IMR-90 (cell line): ENCODE data around the gene KLHL17. TPM values are rescaled to one million over a fixed set of nuclear protein-coding genes. Genes with fewer than 3 reads are reported as not detected.

Experiments used
- ATAC-seq: fragments of 200-7000 bp; cut with Tn5 transposase; 2 replicates; pipeline ENCODE4 v1.9.1; 2020; ENCODE audit warnings: low read depth, mild to moderate bottlenecking, moderate library complexity
- BruUV-seq: library from RNA; stranded (reverse); fragments of 400-500 nt; replicated peaks from 2 replicates; lab custom pipeline; 2021; lab: Mats Ljungman, UMichigan
- CTCF ChIA-PET: fragments of 300-600 bp; formaldehyde crosslinking; extraction: SDS; loops from one replicate; lab custom pipeline; 2021; ENCODE audit warnings: antibody characterized with exemption; lab: Yijun Ruan, JAX
- POLR2A ChIA-PET: fragments of 300-600 bp; sonication (Branson Sonifier 250); formaldehyde crosslinking; loops from one replicate; lab custom pipeline; 2022; ENCODE audit warnings: antibody characterized with exemption; ENCODE audit not compliant: unreplicated experiment; lab: Charles Lee
- DNase-seq: peaks from one replicate; pipeline ENCODE4 v3.0.0; 2013
- H2AFZ ChIP-seq: replicated peaks from 2 replicates; pipeline ENCODE3; 2013; ENCODE audit warnings: low read length, mild to moderate bottlenecking; ENCODE audit not compliant: poor library complexity
- H2AK5ac ChIP-seq: 2 replicates; pipeline ENCODE4 v1.6.1; 2013; ENCODE audit warnings: low read depth, low read length, inconsistent platforms
- H2AK9ac ChIP-seq: replicated peaks from 2 replicates; pipeline ENCODE3; 2013; ENCODE audit warnings: mild to moderate bottlenecking, low read depth, low read length, moderate library complexity; ENCODE audit not compliant: poor library complexity
- H2BK120ac ChIP-seq: 2 replicates; pipeline ENCODE4 v1.6.1; 2013; ENCODE audit warnings: low read depth, low read length, inconsistent platforms
- H2BK15ac ChIP-seq: 3 replicates; pipeline ENCODE4 v1.6.1; 2013; ENCODE audit warnings: low read depth, low read length, inconsistent platforms
- H2BK20ac ChIP-seq: 2 replicates; pipeline ENCODE4 v1.6.1; 2013; ENCODE audit warnings: low read depth, mild to moderate bottlenecking, inconsistent platforms, low read length, moderate library complexity
- H2BK5ac ChIP-seq: 2 replicates; pipeline ENCODE4 v1.6.1; 2013; ENCODE audit warnings: mild to moderate bottlenecking, low read depth, low read length, inconsistent platforms; ENCODE audit not compliant: poor library complexity, severe bottlenecking
- H3K14ac ChIP-seq: replicated peaks from 2 replicates; pipeline ENCODE4 v1.6.1; 2013; ENCODE audit warnings: low read depth, low read length, inconsistent platforms
- H3K18ac ChIP-seq: 2 replicates; pipeline ENCODE4 v1.6.1; 2013; ENCODE audit warnings: low read depth, low read length, control low read depth
- H3K23ac ChIP-seq: 2 replicates; pipeline ENCODE4 v1.6.1; 2013; ENCODE audit warnings: low read depth, low read length, inconsistent platforms
- H3K27ac ChIP-seq: 2 replicates; pipeline ENCODE4 v1.5.1; 2013; ENCODE audit warnings: mild to moderate bottlenecking, control low read depth, low read length; ENCODE audit not compliant: insufficient read depth
- H3K27me3 ChIP-seq: 2 replicates; pipeline ENCODE4 v1.6.1; 2013; ENCODE audit warnings: low read length; ENCODE audit not compliant: control insufficient read depth, insufficient read depth
- H3K36me3 ChIP-seq: 2 replicates; pipeline ENCODE4 v1.6.1; 2013; ENCODE audit warnings: low read length, mixed read lengths; ENCODE audit not compliant: control insufficient read depth, insufficient read depth
- H3K4ac ChIP-seq: 2 replicates; pipeline ENCODE4 v1.6.1; 2013; ENCODE audit warnings: low read depth, low read length, inconsistent platforms
- H3K4me1 ChIP-seq: 2 replicates; pipeline ENCODE4 v1.6.1; 2013; ENCODE audit warnings: low read length, mixed read lengths; ENCODE audit not compliant: control insufficient read depth, insufficient read depth
- H3K4me2 ChIP-seq: 2 replicates; pipeline ENCODE4 v1.6.1; 2013; ENCODE audit warnings: low read depth, mild to moderate bottlenecking, control low read depth, low read length, moderate library complexity
- H3K4me3 ChIP-seq: 2 replicates; pipeline ENCODE4 v1.5.1; 2013; ENCODE audit warnings: low read depth, mild to moderate bottlenecking, control low read depth, low read length, moderate library complexity; ENCODE audit not compliant: insufficient read depth
- H3K56ac ChIP-seq: 2 replicates; pipeline ENCODE4 v1.6.1; 2013; ENCODE audit warnings: low read length, inconsistent platforms; ENCODE audit not compliant: insufficient read depth; ENCODE audit errors: extremely low read depth
- H3K79me1 ChIP-seq, 2 experiments: 2 replicates each; pipeline ENCODE4 v1.6.1; 2013; ENCODE audit warnings: low read length in 2 of 2, inconsistent platforms in 1 of 2, low read depth in 1 of 2
- H3K9ac ChIP-seq: 2 replicates; pipeline ENCODE4 v1.6.1; 2013; ENCODE audit warnings: low read depth, low read length, control low read depth
- H3K9me1 ChIP-seq: 2 replicates; pipeline ENCODE4 v1.6.1; 2013; ENCODE audit warnings: low read length, inconsistent platforms; ENCODE audit not compliant: insufficient read depth
- H3K9me3 ChIP-seq: 2 replicates; pipeline ENCODE4 v1.6.1; 2013; ENCODE audit warnings: low read length; ENCODE audit not compliant: control insufficient read depth, insufficient read depth
- H4K20me1 ChIP-seq: 2 replicates; pipeline ENCODE4 v1.6.1; 2013; ENCODE audit warnings: low read length, inconsistent platforms; ENCODE audit not compliant: insufficient read depth
- H4K5ac ChIP-seq: 2 replicates; pipeline ENCODE4 v1.6.1; 2013; ENCODE audit warnings: mild to moderate bottlenecking, low read depth, low read length, control low read depth
- H4K8ac ChIP-seq, 2 experiments: 2 replicates each; pipeline ENCODE4 v1.6.1; 2013; ENCODE audit warnings: low read depth in 2 of 2, low read length in 2 of 2, control low read depth in 1 of 2, inconsistent platforms in 1 of 2
- H4K91ac ChIP-seq: 2 replicates; pipeline ENCODE4 v1.6.1; 2013; ENCODE audit warnings: low read depth, low read length, inconsistent platforms; ENCODE audit not compliant: insufficient read depth
- BHLHE40 ChIP-seq: fragments of 150-350 bp; IDR thresholded peaks from 2 replicates; pipeline ENCODE4 v1.6.1; 2016; ENCODE audit warnings: mild to moderate bottlenecking, low read depth, low read length
- CEBPB ChIP-seq: IDR thresholded peaks from 2 replicates; pipeline ENCODE4 v1.6.1; 2012; ENCODE audit warnings: low read depth, low read length, improper control_type of control experiment
- CHD1 ChIP-seq: IDR thresholded peaks from 2 replicates; pipeline ENCODE4 v1.6.1; 2012; ENCODE audit warnings: low read depth, low read length, improper control_type of control experiment
- FOS ChIP-seq: fragments of 150-350 bp; IDR thresholded peaks from 2 replicates; pipeline ENCODE4 v1.6.1; 2016; ENCODE audit warnings: low read depth, low read length
- MAFK ChIP-seq: IDR thresholded peaks from 2 replicates; pipeline ENCODE4 v1.6.1; 2012; ENCODE audit warnings: low read depth, low read length, improper control_type of control experiment
- MAZ ChIP-seq: IDR thresholded peaks from 2 replicates; pipeline ENCODE4 v1.6.1; 2012; ENCODE audit warnings: low read depth, mild to moderate bottlenecking, low read length, improper control_type of control experiment, moderate library complexity, borderline replicate concordance
- MXI1 ChIP-seq: IDR thresholded peaks from 2 replicates; pipeline ENCODE4 v1.6.1; 2012; ENCODE audit warnings: low read depth, mild to moderate bottlenecking, low read length, moderate library complexity, borderline replicate concordance
- NFE2L2 ChIP-seq: fragments of 150-350 bp; IDR thresholded peaks from 2 replicates; pipeline ENCODE4 v1.6.1; 2016; ENCODE audit warnings: low read depth, mild to moderate bottlenecking, low read length
- POLR2A ChIP-seq: IDR thresholded peaks from 2 replicates; pipeline ENCODE4 v1.6.1; 2012; ENCODE audit warnings: mild to moderate bottlenecking, low read depth, low read length
- RCOR1 ChIP-seq: IDR thresholded peaks from 2 replicates; pipeline ENCODE4 v1.6.1; 2012; ENCODE audit warnings: mild to moderate bottlenecking, low read length, improper control_type of control experiment; ENCODE audit not compliant: insufficient replicate concordance
- SMC3 ChIP-seq: fragments of 150-350 bp; IDR thresholded peaks from 2 replicates; pipeline ENCODE4 v1.6.1; 2016; ENCODE audit warnings: low read depth, mild to moderate bottlenecking, antibody characterized with exemption, low read length, moderate library complexity
- WGBS, 2 experiments: methylation state at CpG; one replicate each; pipeline versions ENCODE4 v1.1.5 to v1.1.7; 2013; ENCODE audit warnings: missing lambda C conversion rate in 2 of 2; ENCODE audit not compliant: insufficient read length in 1 of 2; ENCODE audit errors: extremely low coverage in 2 of 2; 5-methylcytosine and 5-hydroxymethylcytosine counted together
- dilution Hi-C: fragments of 300-500 bp; cut with HindIII; formaldehyde crosslinking; loops from one replicate; pipeline ENCODE4 v1.14.3; 2018; ENCODE audit warnings: low sequenced_read_pairs; ENCODE audit not compliant: unreplicated experiment
- in situ Hi-C: fragments of 300-500 bp; cut with MboI; formaldehyde crosslinking; loops from 3 replicates; pipeline ENCODE4 v1.14.3; 2019; ENCODE audit warnings: low sequenced_read_pairs, inconsistent platforms, mixed read lengths
- intact Hi-C: fragments of 100-400 bp; cut with micrococcal nuclease; formaldehyde crosslinking; loops from 2 replicates; pipeline ENCODE4 v1.10.0; 2022
- polyA plus RNA-seq, 3 experiments: library from polyadenylated mRNA; depleted of rRNA; stranded (reverse); fragments of >200 nt; gene quantifications; 2 replicates each; pipeline ENCODE4 v1.2.3, GENCODE V29; 2012; ENCODE audit warnings: low replicate concordance in 1 of 3
- total RNA-seq: library from RNA; depleted of rRNA; stranded (reverse); fragments of >200 nt; gene quantifications from 2 replicates; pipeline ENCODE4 v1.2.3, GENCODE V29; 2012
- TF ChIP-seq, protein P1 (sequence below): conservative IDR thresholded peaks from 2 replicates; pipeline ENCODE4 v1.5.1; 2012; ENCODE audit warnings: mild to moderate bottlenecking, low read depth, low read length, improper control_type of control experiment
- TF ChIP-seq, protein P2 (sequence below): fragments of 150-350 bp; IDR thresholded peaks from 2 replicates; pipeline ENCODE4 v1.6.1; 2016; ENCODE audit warnings: low read depth, mild to moderate bottlenecking, low read length, moderate library complexity, borderline replicate concordance
- TF ChIP-seq, protein P3 (sequence below): fragments of 150-350 bp; IDR thresholded peaks from 2 replicates; pipeline ENCODE4 v1.6.1; 2017; ENCODE audit warnings: mild to moderate bottlenecking, antibody characterized with exemption, low read length, low read depth

KLHL17 gene
- total and polyA plus RNA-seq, 2 of the 4 experiments (the other 2 are of a cell fraction): 3.4 to 41.0 TPM

DNA sequence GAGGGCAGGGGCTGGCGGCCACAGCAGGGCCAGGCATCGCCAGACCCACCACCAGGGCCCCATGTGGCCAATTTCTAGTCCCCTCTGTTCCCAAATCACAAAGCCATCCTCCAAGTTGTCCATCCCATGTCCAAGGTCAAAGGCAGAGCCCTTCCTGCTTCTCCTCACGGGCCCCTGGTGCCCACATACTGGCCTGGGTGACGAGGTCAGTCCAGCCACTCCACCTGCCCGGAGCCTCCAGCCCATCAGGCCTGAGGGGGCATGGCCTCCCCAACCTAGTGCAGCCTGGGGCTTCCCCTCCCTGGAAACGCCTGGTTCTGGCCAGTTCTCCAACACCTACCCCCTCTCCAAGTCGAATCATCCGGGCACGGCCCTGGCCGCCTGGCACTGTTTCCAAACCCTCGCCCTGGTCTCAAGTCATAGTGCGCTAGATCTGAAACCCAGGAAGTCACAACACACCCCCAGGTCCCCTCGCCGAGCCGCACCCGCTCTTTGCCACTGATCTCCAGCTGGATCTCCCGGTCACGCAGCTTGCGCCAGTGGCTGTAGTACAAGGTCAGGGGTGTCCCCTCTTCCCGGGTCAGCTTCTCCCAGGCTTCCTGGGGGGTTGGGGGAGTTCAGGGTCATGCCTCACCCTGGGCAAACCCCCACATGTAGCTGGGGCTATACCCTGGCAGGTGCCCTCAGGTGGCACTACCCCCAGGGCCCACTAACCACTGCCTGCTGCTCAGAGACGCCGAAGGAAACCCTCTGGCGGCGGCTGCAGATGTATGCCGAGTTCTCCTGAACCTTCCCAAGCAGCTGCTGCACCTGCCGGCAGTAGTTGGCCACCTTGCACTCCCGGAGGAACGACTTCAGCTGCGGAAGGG lies 14.5 kb upstream of the KLHL17 start:
- Histone ChIP-seq H3K9me3 (no peaks in the 10 kb centered on the region), H3K14ac (no peak overlapping the region), H3K23ac (no peak overlapping the region), H3K27ac (no peak overlapping the region), H3K4me1 (peaks cover 31% of the 10 kb centered on the region), H3K4ac (0 out of 2 replicates have a peak overlapping the region, but pooled peaks have one; percentile 64), H4K8ac (peak overlapping the region in 1 of 2 experiments; percentile 31; a peak in 1 of 4 replicates), H3K9ac (no peak overlapping the region), H2AFZ (no peak overlapping the region), H4K5ac (no peak overlapping the region), H3K18ac (no peak overlapping the region), H3K4me2 (no peak overlapping the region), H3K79me1 (peaks cover 9 to 15% of the 10 kb centered on the region in 2 experiments), H2BK20ac (no peak overlapping the region), H2BK15ac (no peak overlapping the region), H3K56ac (no peak overlapping the region), H2BK120ac (no peak overlapping the region), H2BK5ac (no peak overlapping the region), H3K9me1 (peaks cover 7% of the 10 kb centered on the region), H3K36me3 (peaks cover 52% of the 10 kb centered on the region), H2AK9ac (no peak overlapping the region), H4K20me1 (peaks cover 24% of the 10 kb centered on the region), H2AK5ac (no peak overlapping the region; the same call in 1 of the 2 replicates), H3K27me3 (no peaks in the 10 kb centered on the region), H3K4me3 (no peak overlapping the region), H4K91ac (no peak overlapping the region)
- ChIA-PET CTCF (no interaction called here), POLR2A (no interaction called here)
- no peak for ATAC-seq
- intact Hi-C loops (no loop called here), dilution Hi-C loops (no loop called here), in situ Hi-C loops (no loop called here)
- WGBS, 2 experiments: 92% methylated on average over 7 of the region's 29 CpGs; no CpG with 5 or more reads in 1 of the 2 experiments
- no TSS peak for BruUV-seq
- no peak for DNase-seq
- TF ChIP-seq POLR2A (no peak), NFE2L2 (no peak), CHD1 (no peak), SMC3 (no peak), MAFK (no peak), RCOR1 (no peak), CEBPB (no peak), BHLHE40 (no peak), MAZ (no peak), MXI1 (no peak), FOS (no peak)
- TF ChIP-seq, protein P1, sequence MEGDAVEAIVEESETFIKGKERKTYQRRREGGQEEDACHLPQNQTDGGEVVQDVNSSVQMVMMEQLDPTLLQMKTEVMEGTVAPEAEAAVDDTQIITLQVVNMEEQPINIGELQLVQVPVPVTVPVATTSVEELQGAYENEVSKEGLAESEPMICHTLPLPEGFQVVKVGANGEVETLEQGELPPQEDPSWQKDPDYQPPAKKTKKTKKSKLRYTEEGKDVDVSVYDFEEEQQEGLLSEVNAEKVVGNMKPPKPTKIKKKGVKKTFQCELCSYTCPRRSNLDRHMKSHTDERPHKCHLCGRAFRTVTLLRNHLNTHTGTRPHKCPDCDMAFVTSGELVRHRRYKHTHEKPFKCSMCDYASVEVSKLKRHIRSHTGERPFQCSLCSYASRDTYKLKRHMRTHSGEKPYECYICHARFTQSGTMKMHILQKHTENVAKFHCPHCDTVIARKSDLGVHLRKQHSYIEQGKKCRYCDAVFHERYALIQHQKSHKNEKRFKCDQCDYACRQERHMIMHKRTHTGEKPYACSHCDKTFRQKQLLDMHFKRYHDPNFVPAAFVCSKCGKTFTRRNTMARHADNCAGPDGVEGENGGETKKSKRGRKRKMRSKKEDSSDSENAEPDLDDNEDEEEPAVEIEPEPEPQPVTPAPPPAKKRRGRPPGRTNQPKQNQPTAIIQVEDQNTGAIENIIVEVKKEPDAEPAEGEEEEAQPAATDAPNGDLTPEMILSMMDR: no peak
- TF ChIP-seq, protein P2, sequence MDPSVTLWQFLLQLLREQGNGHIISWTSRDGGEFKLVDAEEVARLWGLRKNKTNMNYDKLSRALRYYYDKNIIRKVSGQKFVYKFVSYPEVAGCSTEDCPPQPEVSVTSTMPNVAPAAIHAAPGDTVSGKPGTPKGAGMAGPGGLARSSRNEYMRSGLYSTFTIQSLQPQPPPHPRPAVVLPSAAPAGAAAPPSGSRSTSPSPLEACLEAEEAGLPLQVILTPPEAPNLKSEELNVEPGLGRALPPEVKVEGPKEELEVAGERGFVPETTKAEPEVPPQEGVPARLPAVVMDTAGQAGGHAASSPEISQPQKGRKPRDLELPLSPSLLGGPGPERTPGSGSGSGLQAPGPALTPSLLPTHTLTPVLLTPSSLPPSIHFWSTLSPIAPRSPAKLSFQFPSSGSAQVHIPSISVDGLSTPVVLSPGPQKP: no peak
- TF ChIP-seq, protein P3, sequence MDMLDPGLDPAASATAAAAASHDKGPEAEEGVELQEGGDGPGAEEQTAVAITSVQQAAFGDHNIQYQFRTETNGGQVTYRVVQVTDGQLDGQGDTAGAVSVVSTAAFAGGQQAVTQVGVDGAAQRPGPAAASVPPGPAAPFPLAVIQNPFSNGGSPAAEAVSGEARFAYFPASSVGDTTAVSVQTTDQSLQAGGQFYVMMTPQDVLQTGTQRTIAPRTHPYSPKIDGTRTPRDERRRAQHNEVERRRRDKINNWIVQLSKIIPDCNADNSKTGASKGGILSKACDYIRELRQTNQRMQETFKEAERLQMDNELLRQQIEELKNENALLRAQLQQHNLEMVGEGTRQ: no peak
